ENCODE measurements around the gene RNF214.

DNA sequence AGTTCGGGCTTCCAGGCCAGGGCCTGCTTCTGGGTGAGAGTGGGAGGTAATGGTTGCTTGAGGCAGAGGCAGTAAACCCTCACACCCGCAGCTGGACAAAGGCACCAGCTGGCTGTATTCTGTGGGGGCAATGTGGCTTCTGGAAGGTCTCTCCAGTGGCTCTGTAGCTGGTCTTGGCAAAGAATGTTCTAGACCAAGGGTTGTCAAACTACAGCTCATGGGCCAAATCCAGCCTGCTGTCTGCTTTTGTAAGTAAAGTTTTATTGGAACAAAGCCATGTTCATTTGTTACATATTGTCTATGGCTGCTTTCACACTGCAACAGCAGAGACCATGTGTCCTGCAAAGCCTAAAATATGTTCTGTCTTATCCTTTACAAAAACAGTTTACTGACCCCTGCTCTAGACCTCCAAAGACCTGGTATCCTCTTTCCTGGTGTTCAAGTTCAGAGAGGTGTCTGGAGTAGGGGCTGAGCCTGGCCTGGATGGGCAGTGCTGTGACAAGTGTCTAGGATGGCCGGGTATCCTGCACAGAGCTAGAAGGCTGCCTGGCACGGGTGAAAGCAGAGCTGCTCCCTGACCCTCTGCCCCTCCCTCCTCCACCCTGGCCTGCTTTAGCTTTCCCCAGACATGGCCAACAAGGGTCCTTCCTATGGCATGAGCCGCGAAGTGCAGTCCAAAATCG, 29.9 kb upstream of the RNF214 start:
- no peak for TF ChIP-seq CTCF (conservative IDR thresholded peaks at IDR 0.05)
- no peak for TF ChIP-seq EZH2 (IDR thresholded peaks at IDR 0.05; ENCODE audit: low read depth)
